OCI-LY1 (cell line): ENCODE measurements around the gene BTBD18.

ENCODE experiments used
- H2AFZ ChIP-seq: fragments of 200-600 bp; sonication (generic), shearing (Covaris generic); 2 replicates; pipeline ENCODE4 v1.6.0; 2014; ENCODE audit warnings: antibody characterized with exemption, mild to moderate bottlenecking, low read length
- H3F3A ChIP-seq: fragments of 200-600 bp; sonication (generic), shearing (Covaris generic); 2 replicates; pipeline ENCODE4 v1.6.0; 2014; ENCODE audit warnings: mild to moderate bottlenecking, antibody characterized with exemption, low read length, moderate library complexity; ENCODE audit not compliant: insufficient read depth
- H3K27ac ChIP-seq: fragments of 200-600 bp; sonication (generic); 2 replicates; pipeline ENCODE4 v1.5.1; 2014; ENCODE audit warnings: low read length, mixed run types, mild to moderate bottlenecking, low read depth; ENCODE audit not compliant: poor library complexity, severe bottlenecking
- H3K27me3 ChIP-seq: fragments of 200-600 bp; sonication (generic); 2 replicates; pipeline ENCODE4 v1.6.0; 2014; ENCODE audit warnings: antibody characterized with exemption, mild to moderate bottlenecking, low read length, moderate library complexity; ENCODE audit not compliant: insufficient read depth
- H3K36me3 ChIP-seq: fragments of 200-600 bp; sonication (generic); 2 replicates; pipeline ENCODE4 v1.6.1; 2014; ENCODE audit warnings: mild to moderate bottlenecking, antibody characterized with exemption, low read length, moderate library complexity, mixed read lengths; ENCODE audit not compliant: insufficient read depth
- H3K4me1 ChIP-seq: fragments of 200-600 bp; sonication (generic); 2 replicates; pipeline ENCODE4 v1.5.1; 2014; ENCODE audit warnings: mild to moderate bottlenecking, low read length, moderate library complexity; ENCODE audit not compliant: insufficient read depth, severe bottlenecking
- H3K4me2 ChIP-seq: fragments of 200-600 bp; sonication (generic), shearing (Covaris generic); 2 replicates; pipeline ENCODE4 v1.6.1; 2014; ENCODE audit warnings: low read length
- H3K4me3 ChIP-seq: fragments of 200-600 bp; sonication (generic); 2 replicates; pipeline ENCODE4 v1.5.1; 2014; ENCODE audit warnings: low read length, low read depth, mild to moderate bottlenecking, mixed read lengths; ENCODE audit not compliant: poor library complexity, severe bottlenecking
- H3K79me2 ChIP-seq: fragments of 200-600 bp; shearing (Covaris generic); 2 replicates; pipeline ENCODE4 v1.6.1; 2016; ENCODE audit warnings: mixed run types, low read length, mixed read lengths; ENCODE audit not compliant: insufficient read depth
- H3K9ac ChIP-seq: fragments of 200-600 bp; sonication (generic), shearing (Covaris generic); 2 replicates; pipeline ENCODE4 v1.6.1; 2014; ENCODE audit warnings: mild to moderate bottlenecking, low read length, mixed read lengths
- H3K9me2 ChIP-seq: fragments of 200-600 bp; sonication (generic), shearing (Covaris generic); 2 replicates; pipeline ENCODE4 v1.6.1; 2014; ENCODE audit warnings: low read depth, mild to moderate bottlenecking, low read length, mixed read lengths
- H3K9me3 ChIP-seq: fragments of 200-600 bp; shearing (Covaris generic); 2 replicates; pipeline ENCODE4 v1.6.1; 2014; ENCODE audit warnings: low read length, mixed read lengths
- H4K20me1 ChIP-seq: fragments of 200-600 bp; sonication (generic), shearing (Covaris generic); 2 replicates; pipeline ENCODE4 v1.6.0; 2016; ENCODE audit warnings: mild to moderate bottlenecking, low read length; ENCODE audit not compliant: insufficient read depth
- CTCF ChIP-seq: fragments of 200-600 bp; sonication (generic), shearing (Covaris generic); IDR thresholded peaks from 2 replicates; pipeline ENCODE4 v1.5.1; 2017; ENCODE audit warnings: mild to moderate bottlenecking, antibody characterized with exemption, low read length, moderate library complexity, mixed read lengths
- EZH2 ChIP-seq: fragments of 200-600 bp; sonication (generic), shearing (Covaris generic); IDR thresholded peaks from 2 replicates; pipeline ENCODE4 v1.8.0; 2017; ENCODE audit warnings: borderline replicate concordance, mixed run types, mild to moderate bottlenecking, antibody characterized with exemption, low read length, moderate library complexity, mixed read lengths

The BTBD18 gene

GRCh38 chr11:57792060-57792541 is 40.5 kb upstream of the BTBD18 start:
- peaks cover 5% of the 10 kb centered on the region for H3K36me3 ChIP-seq
- no peak overlapping the region for H3K9ac ChIP-seq
- H3K4me1 ChIP-seq, result no peaks in the 10 kb centered on the region
- no peaks in the 10 kb centered on the region for H3K79me2 ChIP-seq
- H4K20me1 ChIP-seq, result no peaks in the 10 kb centered on the region
- H3K27ac ChIP-seq, result no peak overlapping the region
- H3K4me3 ChIP-seq, result no peak overlapping the region
- TF ChIP-seq CTCF (no peak), EZH2 (no peak)
- no peak overlapping the region for H2AFZ ChIP-seq
- no peaks in the 10 kb centered on the region for H3K9me2 ChIP-seq
- no peaks in the 10 kb centered on the region for H3K27me3 ChIP-seq
- H3K9me3 ChIP-seq, result no peaks in the 10 kb centered on the region
- H3F3A ChIP-seq, result no peaks in the 10 kb centered on the region
- H3K4me2 ChIP-seq, result no peak overlapping the region

GRCh38 chr11:57791321-57792059 is 39.9 kb upstream of the BTBD18 start:
- Histone ChIP-seq H2AFZ (no peak overlapping the region), H3K27ac (no peak overlapping the region), H3K4me3 (no peak overlapping the region), H3K9ac (no peak overlapping the region), H3K79me2 (no peaks in the 10 kb centered on the region), H3K27me3 (no peaks in the 10 kb centered on the region), H4K20me1 (no peaks in the 10 kb centered on the region), H3K9me3 (no peaks in the 10 kb centered on the region), H3K4me1 (no peaks in the 10 kb centered on the region), H3K9me2 (no peaks in the 10 kb centered on the region), H3K36me3 (peaks cover 1% of the 10 kb centered on the region), H3F3A (no peaks in the 10 kb centered on the region), H3K4me2 (no peak overlapping the region)
- TF ChIP-seq CTCF, result no peak
- TF ChIP-seq EZH2, result no peak

GRCh38 chr11:57788703-57789088 is 37.1 kb upstream of the BTBD18 start:
- no peak overlapping the region for H3K27ac ChIP-seq
- H3F3A ChIP-seq, result no peaks in the 10 kb centered on the region
- no peak for TF ChIP-seq CTCF
- TF ChIP-seq EZH2, result no peak

More at GRCh38 chr11:57788703-57789088, 37.1 kb upstream of the BTBD18 start:
- H3K36me3 ChIP-seq, result no peaks in the 10 kb centered on the region
- no peak overlapping the region for H2AFZ ChIP-seq
- no peaks in the 10 kb centered on the region for H3K79me2 ChIP-seq
- H3K4me2 ChIP-seq, result no peak overlapping the region
- no peaks in the 10 kb centered on the region for H3K9me3 ChIP-seq
- no peaks in the 10 kb centered on the region for H3K4me1 ChIP-seq
- no peaks in the 10 kb centered on the region for H4K20me1 ChIP-seq
- no peaks in the 10 kb centered on the region for H3K27me3 ChIP-seq
- H3K9ac ChIP-seq, result no peak overlapping the region
- H3K9me2 ChIP-seq, result no peaks in the 10 kb centered on the region
- no peak overlapping the region for H3K4me3 ChIP-seq
